Measurements from ENCODE around the gene ALDH1B1.

The ALDH1B1 gene

GRCh38 chr9:38443181-38443580, 50.7 kb downstream of the ALDH1B1 start:
- H3K4me3 ChIP-seq (ENCODE audit: insufficient read depth, low read length, poor library complexity, severe bottlenecking) = no peak overlapping the region
- no peaks in the 10 kb centered on the region for H3K9me3 ChIP-seq (ENCODE audit: insufficient read depth, low read length)
- no peak overlapping the region for H3K4me2 ChIP-seq (ENCODE audit: low read depth, low read length, poor library complexity, severe bottlenecking)
- H3K27me3 ChIP-seq (ENCODE audit: low read length) = no peaks in the 10 kb centered on the region
- no peak overlapping the region for H3K27ac ChIP-seq (ENCODE audit: low read depth, low read length)
- H3K9me2 ChIP-seq (replicated peaks; ENCODE audit: insufficient read depth, low read length) = no peaks in the 10 kb centered on the region
- no peak overlapping the region for H3K9ac ChIP-seq (ENCODE audit: low read length)
- H3K36me3 ChIP-seq (ENCODE audit: low read length) = no peaks in the 10 kb centered on the region
- no peaks in the 10 kb centered on the region for H3F3A ChIP-seq (ENCODE audit: insufficient read depth)
- H4K20me1 ChIP-seq (ENCODE audit: low read depth, low read length) = no peaks in the 10 kb centered on the region
- H2AFZ ChIP-seq (ENCODE audit: low read depth, low read length, severe bottlenecking) = no peak overlapping the region
- no peaks in the 10 kb centered on the region for H3K79me2 ChIP-seq (ENCODE audit: insufficient read depth, low read length)
- TF ChIP-seq EZH2phosphoT487 (conservative IDR thresholded peaks at IDR 0.05; ENCODE audit: low read length) (no peak), CTCF (IDR thresholded peaks at IDR 0.05; ENCODE audit: insufficient read depth, low read length, poor library complexity, severe bottlenecking) (no peak)

DNA sequence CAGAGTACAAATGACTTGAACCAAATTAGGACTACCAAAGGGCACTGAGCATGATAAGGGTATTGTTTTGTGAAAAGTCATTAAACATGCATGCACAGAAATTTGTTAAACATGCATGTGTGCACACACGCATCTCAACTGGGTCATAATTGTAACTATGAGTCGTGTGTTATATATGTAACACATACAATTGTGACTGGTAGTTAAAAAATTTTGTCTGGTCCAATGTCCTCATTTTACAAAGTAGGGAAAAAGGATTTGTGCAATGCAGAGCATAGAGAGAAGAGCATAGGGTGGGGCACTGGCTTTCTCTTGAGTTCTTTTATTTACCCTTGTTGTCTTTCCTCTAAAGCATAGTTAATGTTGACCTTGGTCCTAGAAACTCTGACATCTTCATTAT, 51.1 kb downstream of the ALDH1B1 start:
- no peak overlapping the region for H3K27ac ChIP-seq (ENCODE audit: low read depth, low read length)
- no peak overlapping the region for H3K4me3 ChIP-seq (ENCODE audit: insufficient read depth, low read length, poor library complexity, severe bottlenecking)
- no peaks in the 10 kb centered on the region for H3K36me3 ChIP-seq (ENCODE audit: low read length)
- H3K9me3 ChIP-seq (ENCODE audit: insufficient read depth, low read length) = no peaks in the 10 kb centered on the region
- H3K9me2 ChIP-seq (replicated peaks; ENCODE audit: insufficient read depth, low read length) = no peaks in the 10 kb centered on the region
- no peaks in the 10 kb centered on the region for H3K27me3 ChIP-seq (ENCODE audit: low read length)
- TF ChIP-seq EZH2phosphoT487 (conservative IDR thresholded peaks at IDR 0.05; ENCODE audit: low read length) (no peak), CTCF (IDR thresholded peaks at IDR 0.05; ENCODE audit: insufficient read depth, low read length, poor library complexity, severe bottlenecking) (no peak)
- H3F3A ChIP-seq (ENCODE audit: insufficient read depth) = no peaks in the 10 kb centered on the region
- no peaks in the 10 kb centered on the region for H4K20me1 ChIP-seq (ENCODE audit: low read depth, low read length)
- H3K4me2 ChIP-seq (ENCODE audit: low read depth, low read length, poor library complexity, severe bottlenecking) = no peak overlapping the region
- no peaks in the 10 kb centered on the region for H3K79me2 ChIP-seq (ENCODE audit: insufficient read depth, low read length)
- H3K9ac ChIP-seq (ENCODE audit: low read length) = no peak overlapping the region
- H2AFZ ChIP-seq (ENCODE audit: low read depth, low read length, severe bottlenecking) = no peak overlapping the region

DNA sequence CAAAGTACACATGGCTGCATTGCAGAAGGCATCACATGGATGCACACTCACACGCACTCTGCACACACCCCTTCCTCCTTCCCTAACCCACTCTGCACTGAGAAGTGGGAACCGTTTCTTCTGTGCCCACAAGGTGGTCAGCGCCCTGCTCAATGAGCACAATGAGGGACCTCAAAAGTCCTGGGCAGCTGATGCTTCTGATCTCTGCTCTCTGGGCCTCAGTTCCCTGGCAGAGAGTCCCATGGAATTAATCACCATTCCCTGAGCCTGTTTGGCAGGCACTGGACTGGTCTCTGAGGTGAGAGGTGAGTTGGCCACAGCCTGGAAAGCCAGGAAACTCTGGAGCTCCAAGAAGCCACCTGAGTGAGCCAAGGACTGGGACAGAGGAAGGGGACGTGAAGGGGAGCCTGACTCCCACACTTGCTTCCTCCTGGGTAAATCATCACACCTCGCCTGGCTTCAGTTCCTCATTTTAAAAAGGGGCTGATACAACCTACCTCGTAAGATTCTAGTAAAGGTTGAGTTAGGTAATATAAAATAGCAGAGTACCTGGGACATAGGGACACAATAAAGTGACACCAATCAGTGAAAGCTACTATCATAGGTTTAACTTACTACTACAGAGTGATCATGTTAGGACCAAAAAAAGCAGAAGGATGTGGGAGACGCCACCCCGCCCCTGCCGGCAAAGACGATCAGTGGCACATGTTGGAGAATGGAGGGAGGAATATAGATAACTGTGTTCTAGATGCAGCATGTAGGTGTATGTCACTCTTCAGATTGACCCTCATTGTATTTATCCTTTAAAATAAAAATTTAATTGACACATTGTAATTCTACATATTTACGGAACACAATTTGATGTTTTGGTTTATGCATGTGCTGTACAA, 52.9 kb downstream of the ALDH1B1 start:
- Histone ChIP-seq H3K9me3 (ENCODE audit: insufficient read depth, low read length) (no peaks in the 10 kb centered on the region), H3K4me3 (ENCODE audit: insufficient read depth, low read length, poor library complexity, severe bottlenecking) (no peak overlapping the region), H3K79me2 (ENCODE audit: insufficient read depth, low read length) (no peaks in the 10 kb centered on the region), H3F3A (ENCODE audit: insufficient read depth) (no peaks in the 10 kb centered on the region), H3K4me2 (ENCODE audit: low read depth, low read length, poor library complexity, severe bottlenecking) (no peak overlapping the region), H3K9ac (ENCODE audit: low read length) (no peak overlapping the region), H3K36me3 (ENCODE audit: low read length) (no peaks in the 10 kb centered on the region), H2AFZ (ENCODE audit: low read depth, low read length, severe bottlenecking) (no peak overlapping the region), H4K20me1 (ENCODE audit: low read depth, low read length) (no peaks in the 10 kb centered on the region), H3K9me2 (replicated peaks; ENCODE audit: insufficient read depth, low read length) (no peaks in the 10 kb centered on the region), H3K27me3 (ENCODE audit: low read length) (no peaks in the 10 kb centered on the region), H3K27ac (ENCODE audit: low read depth, low read length) (no peak overlapping the region)
- TF ChIP-seq CTCF (IDR thresholded peaks at IDR 0.05; ENCODE audit: insufficient read depth, low read length, poor library complexity, severe bottlenecking) (no peak), EZH2phosphoT487 (conservative IDR thresholded peaks at IDR 0.05; ENCODE audit: low read length) (no peak)

All from SU-DHL-6 (cell line).